Neural crest cell (in vitro differentiated cells): ENCODE data around the gene FOXN1. TPM values are rescaled to one million over a fixed set of nuclear protein-coding genes. Genes with fewer than 3 reads are reported as not detected.

Experiments used
- DNase-seq: peaks from one replicate; pipeline ENCODE4 v3.0.0; 2021; ENCODE audit warnings: low read depth, mixed read lengths, low spot score
- H3K27ac Mint-ChIP-seq: one replicate; pipeline ENCODE4 v1.8.0; 2021; ENCODE audit warnings: mild to moderate bottlenecking, mixed read lengths; ENCODE audit not compliant: unreplicated experiment
- H3K27me3 Mint-ChIP-seq: 2 replicates; pipeline ENCODE4 v1.8.0; 2021; ENCODE audit warnings: low read depth, mild to moderate bottlenecking, mixed read lengths
- H3K36me3 Mint-ChIP-seq: 2 replicates; pipeline ENCODE4 v1.8.0; 2021; ENCODE audit warnings: low read depth, mild to moderate bottlenecking, mixed read lengths
- H3K4me1 Mint-ChIP-seq: 2 replicates; pipeline ENCODE4 v1.8.0; 2021; ENCODE audit warnings: mixed read lengths
- H3K4me3 Mint-ChIP-seq: one replicate; pipeline ENCODE4 v1.8.0; 2021; ENCODE audit warnings: mild to moderate bottlenecking, mixed read lengths
- H3K9me3 Mint-ChIP-seq: 2 replicates; pipeline ENCODE4 v1.8.0; 2021; ENCODE audit warnings: mixed read lengths
- total RNA-seq: library from RNA; stranded (reverse); gene quantifications from 2 replicates; pipeline ENCODE4 v1.2.1, GENCODE V29; 2021
- TF ChIP-seq, protein P1 (sequence below): fragments of 200-600 bp; sonication (generic); conservative IDR thresholded peaks from 2 replicates; pipeline ENCODE4 v1.5.0; 2021; ENCODE audit warnings: antibody characterized with exemption, mild to moderate bottlenecking

Gene FOXN1
- total RNA-seq, 1 donor from 2014 or later = not detected

DNA sequence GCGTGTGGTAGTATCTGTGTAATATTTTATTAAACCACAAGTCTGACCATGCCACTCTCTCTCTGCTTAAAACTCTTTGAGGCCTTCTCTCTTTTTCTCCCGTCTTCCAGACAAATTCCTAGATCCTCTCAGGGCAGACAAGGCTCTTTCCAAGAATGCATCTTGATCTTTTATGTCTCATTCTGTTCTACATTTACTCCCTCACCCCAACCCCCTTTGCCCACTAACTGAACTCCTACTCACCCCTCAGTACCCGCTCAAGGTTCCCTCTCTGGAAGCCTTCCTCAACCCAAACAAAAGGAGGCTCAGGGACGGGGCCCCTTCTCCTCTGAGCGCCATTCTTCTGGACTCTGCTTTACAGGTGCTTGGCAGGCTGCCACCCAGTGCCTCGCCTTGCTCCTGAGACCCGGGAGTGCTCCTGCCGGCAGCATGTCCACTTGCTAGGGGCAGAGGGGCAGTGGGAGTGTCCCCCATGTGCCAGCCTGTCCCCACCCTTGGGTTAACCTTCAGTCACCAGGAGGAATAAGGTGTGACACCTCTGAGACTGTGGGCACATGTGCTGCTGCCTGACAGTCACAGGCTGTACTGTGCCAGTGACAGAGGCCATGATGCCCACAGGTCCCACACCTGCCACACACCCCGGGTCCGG is 23.5 kb upstream of the FOXN1 start:
- Mint-ChIP-seq H3K4me1 (no peaks in the 10 kb centered on the region), H3K27me3 (peaks cover 8% of the 10 kb centered on the region), H3K4me3 (no peak overlapping the region), H3K27ac (no peak overlapping the region), H3K36me3 (no peaks in the 10 kb centered on the region), H3K9me3 (no peaks in the 10 kb centered on the region)
- DNase-seq = no peak
- TF ChIP-seq, protein P1, sequence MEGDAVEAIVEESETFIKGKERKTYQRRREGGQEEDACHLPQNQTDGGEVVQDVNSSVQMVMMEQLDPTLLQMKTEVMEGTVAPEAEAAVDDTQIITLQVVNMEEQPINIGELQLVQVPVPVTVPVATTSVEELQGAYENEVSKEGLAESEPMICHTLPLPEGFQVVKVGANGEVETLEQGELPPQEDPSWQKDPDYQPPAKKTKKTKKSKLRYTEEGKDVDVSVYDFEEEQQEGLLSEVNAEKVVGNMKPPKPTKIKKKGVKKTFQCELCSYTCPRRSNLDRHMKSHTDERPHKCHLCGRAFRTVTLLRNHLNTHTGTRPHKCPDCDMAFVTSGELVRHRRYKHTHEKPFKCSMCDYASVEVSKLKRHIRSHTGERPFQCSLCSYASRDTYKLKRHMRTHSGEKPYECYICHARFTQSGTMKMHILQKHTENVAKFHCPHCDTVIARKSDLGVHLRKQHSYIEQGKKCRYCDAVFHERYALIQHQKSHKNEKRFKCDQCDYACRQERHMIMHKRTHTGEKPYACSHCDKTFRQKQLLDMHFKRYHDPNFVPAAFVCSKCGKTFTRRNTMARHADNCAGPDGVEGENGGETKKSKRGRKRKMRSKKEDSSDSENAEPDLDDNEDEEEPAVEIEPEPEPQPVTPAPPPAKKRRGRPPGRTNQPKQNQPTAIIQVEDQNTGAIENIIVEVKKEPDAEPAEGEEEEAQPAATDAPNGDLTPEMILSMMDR = no peak

DNA sequence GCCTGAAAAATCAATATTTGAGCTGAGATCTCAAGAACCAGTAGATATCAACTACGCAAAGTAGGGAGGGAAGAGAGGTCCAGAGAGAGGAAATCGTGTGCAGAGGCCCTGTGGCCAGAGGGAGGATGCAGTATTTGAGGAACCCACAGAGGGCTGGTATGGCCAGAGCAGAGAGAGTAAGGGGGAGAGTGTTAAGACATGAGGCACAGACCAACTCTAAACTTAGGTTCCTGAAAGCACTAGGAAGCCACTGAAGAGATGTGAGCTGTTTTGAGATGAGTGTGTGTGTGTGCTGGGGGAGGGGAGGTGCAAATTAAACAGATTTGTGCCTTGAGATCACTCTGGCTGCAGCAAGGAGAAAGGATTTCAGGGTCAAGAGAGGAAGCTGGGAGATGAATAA is 21.9 kb upstream of the FOXN1 start:
- Mint-ChIP-seq H3K4me3 (no peak overlapping the region), H3K36me3 (no peaks in the 10 kb centered on the region), H3K4me1 (no peaks in the 10 kb centered on the region), H3K9me3 (no peaks in the 10 kb centered on the region), H3K27ac (no peak overlapping the region), H3K27me3 (peaks cover 8% of the 10 kb centered on the region)
- no peak for DNase-seq
- TF ChIP-seq, protein P1 = no peak

DNA sequence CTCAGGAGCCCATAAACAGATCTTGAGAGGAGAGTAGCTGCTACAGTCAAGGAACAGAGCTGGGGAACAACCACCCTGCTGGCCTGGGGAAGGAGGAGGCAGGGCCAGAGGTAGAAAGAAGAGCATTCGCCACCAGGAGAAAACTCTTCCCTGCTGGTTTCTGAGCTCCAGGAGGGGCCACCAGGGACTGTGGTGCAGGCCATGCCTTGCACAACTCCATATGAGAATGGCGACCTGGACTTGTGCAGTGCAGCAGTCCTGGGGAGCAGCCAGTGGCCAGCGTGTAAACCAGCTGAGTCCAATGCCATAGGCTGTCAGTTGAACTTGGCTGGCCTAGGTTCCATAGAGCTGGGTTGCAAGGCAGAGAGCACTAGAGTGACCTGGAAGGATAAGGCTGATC is 21.1 kb upstream of the FOXN1 start:
- Mint-ChIP-seq H3K36me3 (no peaks in the 10 kb centered on the region), H3K27ac (no peak overlapping the region), H3K4me3 (no peak overlapping the region), H3K27me3 (peaks cover 8% of the 10 kb centered on the region), H3K4me1 (no peaks in the 10 kb centered on the region), H3K9me3 (no peaks in the 10 kb centered on the region)
- no peak for DNase-seq
- TF ChIP-seq, protein P1 = no peak

DNA sequence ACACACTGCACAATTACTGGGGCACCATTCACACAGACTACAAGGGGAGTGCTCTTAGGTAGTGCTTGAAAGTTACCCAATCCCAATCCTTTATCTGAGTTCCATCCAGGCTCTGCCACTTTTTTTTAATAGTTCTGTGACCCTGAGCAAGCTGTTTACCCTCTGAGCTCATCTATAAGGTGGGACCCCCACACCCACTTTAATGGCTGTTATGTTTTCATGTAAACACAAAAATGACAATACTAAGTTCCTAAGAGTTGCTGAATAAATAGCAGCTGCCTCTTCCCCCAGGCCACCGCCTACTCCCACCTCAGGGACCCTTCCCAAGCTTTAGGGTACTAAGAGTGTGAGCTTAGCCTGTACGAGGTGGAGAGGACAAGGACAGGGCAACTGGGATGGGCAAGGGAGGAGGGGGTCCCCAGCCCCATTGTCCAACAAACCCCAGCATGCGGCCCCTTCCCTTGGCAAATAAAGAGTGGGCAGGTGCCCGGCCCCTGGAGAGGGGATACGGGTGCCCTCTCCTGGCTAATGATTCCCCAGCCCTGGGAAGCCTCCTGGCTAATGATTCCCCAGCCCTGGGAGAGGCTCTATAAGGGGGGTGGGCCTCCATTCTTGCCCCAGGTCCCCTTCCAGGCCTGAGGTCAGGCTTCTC is 18.1 kb upstream of the FOXN1 start:
- H3K27ac Mint-ChIP-seq = no peak overlapping the region
- H3K4me3 Mint-ChIP-seq = no peak overlapping the region
- H3K9me3 Mint-ChIP-seq = no peaks in the 10 kb centered on the region
- H3K4me1 Mint-ChIP-seq = peaks cover 3% of the 10 kb centered on the region
- TF ChIP-seq, protein P1 = no peak
- peaks cover 7% of the 10 kb centered on the region for H3K27me3 Mint-ChIP-seq
- no peaks in the 10 kb centered on the region for H3K36me3 Mint-ChIP-seq
- no peak for DNase-seq

DNA sequence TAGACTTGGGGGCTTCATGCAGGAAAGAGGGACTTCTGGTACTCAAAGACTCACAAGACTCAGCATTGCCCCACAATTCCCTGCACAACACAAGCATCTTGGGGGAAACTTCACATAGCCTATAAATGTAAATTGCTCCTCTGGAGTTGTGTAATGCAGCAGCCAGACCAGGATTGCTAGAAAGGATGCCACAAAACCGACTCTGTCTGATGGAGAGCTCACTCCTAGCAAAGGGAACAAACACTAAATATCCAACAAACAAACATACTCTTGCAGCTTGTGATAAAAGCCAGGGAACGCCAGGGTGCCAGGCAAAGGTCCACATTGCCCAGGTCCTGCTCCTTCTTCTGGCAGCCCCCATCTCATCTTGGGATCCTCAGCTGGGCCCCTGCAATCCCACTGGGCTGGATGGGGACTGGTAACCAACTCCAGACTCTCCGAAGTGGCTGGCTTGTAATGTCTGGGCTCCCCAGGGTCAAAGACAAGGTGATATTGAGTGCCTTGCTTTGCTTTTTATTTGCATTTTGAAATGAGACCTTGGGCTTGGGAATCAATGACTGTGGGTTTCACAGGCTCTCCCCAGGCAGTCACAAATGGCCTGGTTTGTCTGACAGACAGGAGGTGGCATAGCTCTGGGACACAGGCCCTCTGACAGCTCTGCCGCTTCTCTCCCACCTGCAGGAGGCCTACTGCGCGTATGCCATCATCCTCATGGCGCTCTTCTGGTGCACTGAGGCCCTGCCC is 17.4 kb upstream of the FOXN1 start:
- Mint-ChIP-seq H3K27ac (no peak overlapping the region), H3K4me3 (no peak overlapping the region), H3K36me3 (no peaks in the 10 kb centered on the region), H3K9me3 (no peaks in the 10 kb centered on the region), H3K4me1 (peaks cover 3% of the 10 kb centered on the region), H3K27me3 (peaks cover 7% of the 10 kb centered on the region)
- no peak for DNase-seq
- TF ChIP-seq, protein P1 = no peak
